ENCODE measurements around the gene FBXL19. TPM values are rescaled to one million over a fixed set of nuclear protein-coding genes. Genes with fewer than 3 reads are reported as not detected.

The FBXL19 gene
- total and polyA plus RNA-seq, 2 of the 13 experiments (the other 11 are each of a cell fraction or from before 2014, with no cell fraction given), result 6.0 to 13.7 TPM

- TF ChIP-seq KMT2B (CRISPR knock-in tag; IDR thresholded peaks at IDR 0.05) (no peak), TAF1 (CRISPR knock-in tag; IDR thresholded peaks at IDR 0.05) (no peak)
Observed at GRCh38 chr16:30977502-30977901, 54.1 kb downstream of the FBXL19 start (continued).

- no peak for FAIRE-seq
- POLR2A ChIA-PET, result no interaction called here
- 0 out of 2 replicates have a peak, but pooled peaks have one; percentile 16 for TF ChIP-seq ZNF280B (CRISPR knock-in tag; IDR thresholded peaks at IDR 0.05; ENCODE audit: borderline replicate concordance)
- no peak for TF ChIP-seq HOXD1 (CRISPR knock-in tag; IDR thresholded peaks at IDR 0.05)
- peak; percentile 72 for TF ChIP-seq AGO2 (optimal IDR thresholded peaks at IDR 0.05; ENCODE audit: low read depth, low read length)
- TF ChIP-seq RBFOX2 (IDR thresholded peaks at IDR 0.05; ENCODE audit: low read depth, low read length), result peak; percentile 50; the same call in 1 of the 2 replicates
- peak; percentile 69 for TF ChIP-seq HNRNPK (IDR thresholded peaks at IDR 0.05; ENCODE audit: low read depth, low read length, poor library complexity, severe bottlenecking)
- no peak for TF ChIP-seq U2AF2 (IDR thresholded peaks at IDR 0.05; ENCODE audit: low read depth, low read length)
- intact Hi-C loops (cut with micrococcal nuclease; ENCODE audit: unreplicated experiment), result loop anchor here (10.0 kb wide), 1 partner anchor 885 kb away; no protein-coding TSS in a partner anchor
- Histone ChIP-seq H3K9ac (ENCODE audit: insufficient read depth, low read depth, low read length) (no peak overlapping the region), H3K27ac (ENCODE audit: extremely low read length, insufficient read depth, low read length) (no peak overlapping the region), H3K4me3 (replicated peaks in 1 of 3; ENCODE audit: insufficient read depth in 1 of 3, low read depth in 2 of 3, low read length in 3 of 3) (no peak overlapping the region), H3K27me3 (ENCODE audit: control insufficient read depth in 1 of 2, insufficient read depth in 2 of 2, low read length in 2 of 2) (no peaks in the 10 kb centered on the region), H4K20me1 (ENCODE audit: insufficient read depth, low read length) (no peaks in the 10 kb centered on the region; the same call in 1 of the 2 replicates), H3K36me3 (replicated peaks in 1 of 2; ENCODE audit: control insufficient read depth in 1 of 2, insufficient read depth in 2 of 2, low read length in 2 of 2) (peaks cover 40 to 83% of the 10 kb centered on the region in 2 experiments), H2AFZ (ENCODE audit: low read length) (no peak overlapping the region), H3K9me3 (ENCODE audit: low read length) (no peaks in the 10 kb centered on the region), H3K4me2 (ENCODE audit: low read depth, low read length) (no peak overlapping the region), H3K4me1 (ENCODE audit: insufficient read depth, low read length) (no peaks in the 10 kb centered on the region), H3K79me2 (ENCODE audit: insufficient read depth, low read length) (no peaks in the 10 kb centered on the region)
- BruUV-seq (replicated peaks), result no TSS peak
- ATAC-seq, result no peak
- WGBS (ENCODE audit: low lambda C conversion rate), result 98% methylated on average over 57 of the region's 62 CpGs
- in situ Hi-C loops (cut with HindIII; ENCODE audit: extremely low pct_ligation_motif_present, low pct_unique_long_range_greater_than_20kb), result loop anchor here (25.0 kb wide), 1 partner anchor 733 kb away; a partner anchor contains a TSS
- DNase-seq (ENCODE audit: low spot score), result no peak
- CTCF ChIA-PET (ENCODE audit: low intra/inter-chr PET ratio, low total read pairs), result no interaction called here
Observed at GRCh38 chr16:30979170-30980022, 56.0 kb downstream of the FBXL19 start.

Data from HepG2 (cell line).